HL-60 (cell line): ENCODE measurements around the gene ANKS6.
A peak's percentile ranks its signal among the peaks of the same experiment; 100 is the strongest.

Source experiments
- DNase-seq, 2 experiments: peaks; one replicate each; pipeline ENCODE4 v3.0.0-alpha.2; 2010 to 2020; ENCODE audit warnings: low read depth in 1 of 2, low spot score in 1 of 2
- H3K27ac ChIP-seq: fragments of 250-450 bp; sonication (Bioruptor Pico); replicated peaks from 2 replicates; pipeline ENCODE4 v1.5.1; 2020; ENCODE audit warnings: mild to moderate bottlenecking, moderate library complexity
- H3K27me3 ChIP-seq: fragments of 250-450 bp; sonication (Bioruptor Pico); 2 replicates; pipeline ENCODE4 v1.5.1; 2021; ENCODE audit warnings: mild to moderate bottlenecking, moderate library complexity; ENCODE audit not compliant: insufficient read depth, poor library complexity, severe bottlenecking
- H3K4me3 ChIP-seq: replicated peaks from 2 replicates; pipeline ENCODE4 v1.5.1; 2011; ENCODE audit warnings: mild to moderate bottlenecking, control low read depth, low read length; ENCODE audit not compliant: insufficient read depth
- GABPA ChIP-seq: IDR thresholded peaks from 2 replicates; pipeline ENCODE4 v1.6.1; 2012; ENCODE audit warnings: low read depth
- POLR2AphosphoS5 ChIP-seq: IDR thresholded peaks from 2 replicates; pipeline ENCODE4 v1.6.1; 2012; ENCODE audit warnings: low read depth
- SPI1 ChIP-seq: IDR thresholded peaks from 2 replicates; pipeline ENCODE4 v1.6.1; 2012; ENCODE audit warnings: low read depth, mild to moderate bottlenecking, borderline replicate concordance
- long read RNA-seq: library from polyadenylated mRNA; unstranded; transcript quantifications from one replicate; pipeline ENCODE4 v2.0.0, GENCODE V29; 2020
- TF ChIP-seq, protein P1 (sequence below): IDR thresholded peaks from one replicate; pipeline ENCODE4 v1.5.1; 2011; ENCODE audit warnings: low read length, control low read depth, inconsistent platforms; ENCODE audit not compliant: insufficient read depth
- TF ChIP-seq, protein P2 (sequence below): IDR thresholded peaks from 2 replicates; pipeline ENCODE4 v1.6.1; 2012; ENCODE audit warnings: low read depth; ENCODE audit not compliant: insufficient replicate concordance

ANKS6 gene
- long read RNA-seq, partial matches to known transcripts = 2 of 7 reads
- long read RNA-seq, other reads (novel, unspliced or antisense) = 5 of 7 reads

DNA sequence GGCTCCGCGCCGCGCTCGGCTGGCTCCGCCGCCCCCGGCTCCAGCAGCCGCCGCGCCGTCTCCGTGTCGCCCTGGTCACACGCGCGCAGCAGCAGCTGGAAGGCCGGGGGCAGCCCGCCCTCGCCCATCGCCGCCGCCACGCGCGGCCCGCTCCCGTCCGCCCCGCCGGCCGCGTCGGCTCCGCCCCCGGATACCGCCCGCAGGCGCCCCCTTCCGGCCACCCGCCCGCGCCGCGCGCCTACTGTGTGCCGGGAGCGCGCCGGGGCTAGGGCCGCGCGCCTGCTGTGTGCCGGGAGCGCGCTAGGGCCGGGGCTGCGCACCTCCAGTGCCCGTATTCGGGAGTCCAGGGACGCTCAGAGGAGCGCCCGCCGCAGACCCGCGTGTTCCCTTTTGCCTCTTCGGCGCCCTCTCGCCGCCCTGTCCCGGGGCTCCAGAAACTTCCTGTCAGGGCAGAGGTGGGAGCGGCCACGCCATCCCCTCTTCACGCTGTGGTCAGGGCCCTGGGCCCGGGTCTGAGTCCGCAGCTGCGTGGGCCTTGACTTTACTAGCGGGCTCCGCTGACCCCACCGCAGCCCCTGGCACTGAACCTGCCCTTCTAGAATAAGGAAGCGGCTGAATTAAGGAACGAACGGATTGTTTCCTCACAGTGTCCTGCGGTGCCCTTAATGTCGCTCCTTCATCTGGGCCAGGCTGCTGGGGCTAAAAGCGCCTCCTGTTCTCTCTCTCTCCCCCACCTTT is at the start of gene ANKS6:
TSS of gene ANKS6 (minus strand) at position 192 of the 738 bp plus-strand sequence. CDS start at position 128, 64 bp downstream.
- TF ChIP-seq, protein P1, sequence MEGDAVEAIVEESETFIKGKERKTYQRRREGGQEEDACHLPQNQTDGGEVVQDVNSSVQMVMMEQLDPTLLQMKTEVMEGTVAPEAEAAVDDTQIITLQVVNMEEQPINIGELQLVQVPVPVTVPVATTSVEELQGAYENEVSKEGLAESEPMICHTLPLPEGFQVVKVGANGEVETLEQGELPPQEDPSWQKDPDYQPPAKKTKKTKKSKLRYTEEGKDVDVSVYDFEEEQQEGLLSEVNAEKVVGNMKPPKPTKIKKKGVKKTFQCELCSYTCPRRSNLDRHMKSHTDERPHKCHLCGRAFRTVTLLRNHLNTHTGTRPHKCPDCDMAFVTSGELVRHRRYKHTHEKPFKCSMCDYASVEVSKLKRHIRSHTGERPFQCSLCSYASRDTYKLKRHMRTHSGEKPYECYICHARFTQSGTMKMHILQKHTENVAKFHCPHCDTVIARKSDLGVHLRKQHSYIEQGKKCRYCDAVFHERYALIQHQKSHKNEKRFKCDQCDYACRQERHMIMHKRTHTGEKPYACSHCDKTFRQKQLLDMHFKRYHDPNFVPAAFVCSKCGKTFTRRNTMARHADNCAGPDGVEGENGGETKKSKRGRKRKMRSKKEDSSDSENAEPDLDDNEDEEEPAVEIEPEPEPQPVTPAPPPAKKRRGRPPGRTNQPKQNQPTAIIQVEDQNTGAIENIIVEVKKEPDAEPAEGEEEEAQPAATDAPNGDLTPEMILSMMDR = no peak
- no peak for TF ChIP-seq GABPA
- TF ChIP-seq SPI1 = peak; percentile 67
- TF ChIP-seq, protein P2, sequence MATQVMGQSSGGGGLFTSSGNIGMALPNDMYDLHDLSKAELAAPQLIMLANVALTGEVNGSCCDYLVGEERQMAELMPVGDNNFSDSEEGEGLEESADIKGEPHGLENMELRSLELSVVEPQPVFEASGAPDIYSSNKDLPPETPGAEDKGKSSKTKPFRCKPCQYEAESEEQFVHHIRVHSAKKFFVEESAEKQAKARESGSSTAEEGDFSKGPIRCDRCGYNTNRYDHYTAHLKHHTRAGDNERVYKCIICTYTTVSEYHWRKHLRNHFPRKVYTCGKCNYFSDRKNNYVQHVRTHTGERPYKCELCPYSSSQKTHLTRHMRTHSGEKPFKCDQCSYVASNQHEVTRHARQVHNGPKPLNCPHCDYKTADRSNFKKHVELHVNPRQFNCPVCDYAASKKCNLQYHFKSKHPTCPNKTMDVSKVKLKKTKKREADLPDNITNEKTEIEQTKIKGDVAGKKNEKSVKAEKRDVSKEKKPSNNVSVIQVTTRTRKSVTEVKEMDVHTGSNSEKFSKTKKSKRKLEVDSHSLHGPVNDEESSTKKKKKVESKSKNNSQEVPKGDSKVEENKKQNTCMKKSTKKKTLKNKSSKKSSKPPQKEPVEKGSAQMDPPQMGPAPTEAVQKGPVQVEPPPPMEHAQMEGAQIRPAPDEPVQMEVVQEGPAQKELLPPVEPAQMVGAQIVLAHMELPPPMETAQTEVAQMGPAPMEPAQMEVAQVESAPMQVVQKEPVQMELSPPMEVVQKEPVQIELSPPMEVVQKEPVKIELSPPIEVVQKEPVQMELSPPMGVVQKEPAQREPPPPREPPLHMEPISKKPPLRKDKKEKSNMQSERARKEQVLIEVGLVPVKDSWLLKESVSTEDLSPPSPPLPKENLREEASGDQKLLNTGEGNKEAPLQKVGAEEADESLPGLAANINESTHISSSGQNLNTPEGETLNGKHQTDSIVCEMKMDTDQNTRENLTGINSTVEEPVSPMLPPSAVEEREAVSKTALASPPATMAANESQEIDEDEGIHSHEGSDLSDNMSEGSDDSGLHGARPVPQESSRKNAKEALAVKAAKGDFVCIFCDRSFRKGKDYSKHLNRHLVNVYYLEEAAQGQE = no peak
- peak; percentile 15; the same call in 1 of the 2 replicates for TF ChIP-seq POLR2AphosphoS5
- peak within 1 kb of the TSS; percentile 62 for H3K4me3 ChIP-seq
- peak within 1 kb of the TSS; percentile 51 for H3K27ac ChIP-seq
- peaks cover 5% of the 10 kb centered on the region for H3K27me3 ChIP-seq
- DNase-seq = peak; percentile 61 to 62

DNA sequence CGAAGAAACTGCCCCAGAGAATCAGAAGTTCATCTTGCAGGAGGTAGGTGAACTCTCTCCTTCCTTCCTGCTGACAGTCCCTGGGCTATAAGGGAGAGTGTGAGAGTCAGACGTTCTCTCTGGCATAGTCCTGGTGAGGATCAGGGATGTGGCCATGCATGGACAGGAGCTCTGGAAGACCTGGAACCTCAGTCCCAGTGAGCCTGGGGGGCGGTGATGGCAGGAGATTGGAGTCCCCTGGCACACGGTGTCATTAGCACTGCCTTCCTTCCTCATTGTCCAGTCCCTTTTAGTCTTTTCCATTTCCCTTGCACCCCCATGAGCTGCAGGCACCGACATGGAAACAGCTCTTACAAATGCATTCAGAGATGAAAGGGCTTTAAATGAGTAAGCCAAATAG is 49.7 kb upstream of the ANKS6 start:
- peaks cover 3% of the 10 kb centered on the region for H3K27me3 ChIP-seq

DNA sequence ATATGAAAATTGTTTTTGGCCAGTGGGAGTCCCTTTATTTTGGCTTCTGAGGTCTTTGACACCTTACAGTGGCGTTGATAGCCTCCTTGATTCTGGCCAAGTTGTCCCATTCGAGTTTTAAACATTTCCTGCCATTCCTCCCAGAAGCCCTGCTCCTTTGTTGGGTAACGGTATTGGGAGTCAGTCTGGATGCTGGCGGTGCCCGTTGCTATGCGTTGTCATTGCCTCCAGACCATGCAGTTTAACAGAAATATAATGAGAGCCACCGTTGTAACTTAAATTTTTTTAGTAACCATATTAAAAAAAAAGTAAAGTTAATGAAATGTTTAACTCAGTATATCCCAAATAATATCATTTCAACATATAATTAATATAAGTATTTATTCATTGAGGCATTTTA is 46.2 kb upstream of the ANKS6 start:
- Histone ChIP-seq H3K27ac (no peak overlapping the region), H3K4me3 (no peak overlapping the region), H3K27me3 (peaks cover 3% of the 10 kb centered on the region)
- TF ChIP-seq GABPA = no peak
- no peak for TF ChIP-seq POLR2AphosphoS5
- TF ChIP-seq, protein P1 = no peak
- TF ChIP-seq, protein P2 = no peak
- TF ChIP-seq SPI1 = no peak
- no peak for DNase-seq

More for the DNA sequence above, 49.7 kb upstream of the ANKS6 start:
- no peak for DNase-seq
- TF ChIP-seq SPI1 = no peak
- TF ChIP-seq, protein P2 = no peak
- TF ChIP-seq, protein P1 = no peak
- TF ChIP-seq POLR2AphosphoS5 = no peak
- TF ChIP-seq GABPA = no peak
- no peak overlapping the region for H3K4me3 ChIP-seq
- H3K27ac ChIP-seq = no peak overlapping the region
